ENCODE data around the gene APOC1. TPM values are rescaled to one million over a fixed set of nuclear protein-coding genes. Genes with fewer than 3 reads are reported as not detected.

Gene APOC1
- total and polyA plus RNA-seq, 5 donors from 2014 or later, result not detected

- Histone ChIP-seq H3K9me3 (ENCODE audit: control insufficient read depth in 2 of 2, low read length in 2 of 2) (no peaks in the 10 kb centered on the region), H3K27ac (ENCODE audit: insufficient read depth, low read length, poor library complexity, severe bottlenecking) (peak within 1 kb of the TSS; percentile 98), H3K27me3 (ENCODE audit: control insufficient read depth, insufficient read depth, low read length) (no peaks in the 10 kb centered on the region), H3K4me3 (ENCODE audit: low read depth, low read length) (peak within 1 kb of the TSS; percentile 96), H3K4me1 (ENCODE audit: control insufficient read depth, insufficient read depth, low read length, poor library complexity, severe bottlenecking) (peaks cover 19% of the 10 kb centered on the region), H3K36me3 (ENCODE audit: control insufficient read depth, insufficient read depth, low read length) (peaks cover 29% of the 10 kb centered on the region)
- Mint-ChIP-seq H3K27me3 (peaks cover 9% of the 10 kb centered on the region), H3K4me3 (peak within 1 kb of the TSS; percentile 86 to 94 (median 91)), H3K4me1 (peaks cover 0 to 44% (median 26%) of the 10 kb centered on the region in 4 donors), H3K27ac (peak within 1 kb of the TSS; percentile 91 to 97 (median 92)), H3K9me3 (peaks cover 0 to 2% (median 0%) of the 10 kb centered on the region in 7 donors), H3K36me3 (peaks cover 23% of the 10 kb centered on the region)
- ATAC-seq (ENCODE audit: low read depth in 2 of 2) (no peak), DNase-seq (peak in 2 of 3 donors; percentile 28 to 100)
Measured at GRCh38 chr19:44891016-44891882, 23.2 kb upstream of the APOC1 start, which contains the start of gene TOMM40. TSS of gene TOMM40 (plus strand) at chr19:44891254. CDS start at chr19:44891416, 162 bp downstream.

- peaks cover 0 to 46% (median 26%) of the 10 kb centered on the region in 4 donors for H3K4me1 Mint-ChIP-seq
- Histone ChIP-seq H3K27me3 (ENCODE audit: control insufficient read depth, insufficient read depth, low read length) (no peaks in the 10 kb centered on the region), H3K27ac (ENCODE audit: insufficient read depth, low read length, poor library complexity, severe bottlenecking) (no peak overlapping the region), H3K4me1 (ENCODE audit: control insufficient read depth, insufficient read depth, low read length, poor library complexity, severe bottlenecking) (peaks cover 19% of the 10 kb centered on the region), H3K36me3 (ENCODE audit: control insufficient read depth, insufficient read depth, low read length) (peaks cover 41% of the 10 kb centered on the region), H3K9me3 (ENCODE audit: control insufficient read depth in 2 of 2, low read length in 2 of 2) (no peaks in the 10 kb centered on the region), H3K4me3 (ENCODE audit: low read depth, low read length) (no peak overlapping the region)
- no peak for DNase-seq
- H3K9me3 Mint-ChIP-seq, result peaks cover 0 to 2% (median 0%) of the 10 kb centered on the region in 7 donors
- peak overlapping the region; percentile 72 to 94 (median 88) for H3K4me3 Mint-ChIP-seq
- H3K27me3 Mint-ChIP-seq, result peaks cover 6% of the 10 kb centered on the region
- no peak for ATAC-seq (ENCODE audit: low read depth in 2 of 2)
- H3K27ac Mint-ChIP-seq, result peak overlapping the region in 2 of 3 donors; percentile 89 to 92
- peaks cover 28% of the 10 kb centered on the region for H3K36me3 Mint-ChIP-seq
Measured at GRCh38 chr19:44892932-44893331, 21.5 kb upstream of the APOC1 start.

GRCh38 chr19:44893332-44894051, 20.9 kb upstream of the APOC1 start:
- Histone ChIP-seq H3K27ac (ENCODE audit: insufficient read depth, low read length, poor library complexity, severe bottlenecking) (no peak overlapping the region), H3K36me3 (ENCODE audit: control insufficient read depth, insufficient read depth, low read length) (peaks cover 46% of the 10 kb centered on the region), H3K4me1 (ENCODE audit: control insufficient read depth, insufficient read depth, low read length, poor library complexity, severe bottlenecking) (peaks cover 19% of the 10 kb centered on the region), H3K4me3 (ENCODE audit: low read depth, low read length) (no peak overlapping the region), H3K27me3 (ENCODE audit: control insufficient read depth, insufficient read depth, low read length) (no peaks in the 10 kb centered on the region), H3K9me3 (ENCODE audit: control insufficient read depth in 2 of 2, low read length in 2 of 2) (no peaks in the 10 kb centered on the region)
- Mint-ChIP-seq H3K27me3 (peaks cover 5% of the 10 kb centered on the region), H3K9me3 (peaks cover 0 to 2% (median 0%) of the 10 kb centered on the region in 7 donors), H3K4me1 (peaks cover 0 to 44% (median 26%) of the 10 kb centered on the region in 4 donors), H3K36me3 (peaks cover 31% of the 10 kb centered on the region), H3K27ac (no peak overlapping the region), H3K4me3 (peak overlapping the region; percentile 72 to 93 (median 86))
- DNase-seq (no peak), ATAC-seq (ENCODE audit: low read depth in 2 of 2) (no peak)

- H3K36me3 ChIP-seq (ENCODE audit: control insufficient read depth, insufficient read depth, low read length), result peaks cover 46% of the 10 kb centered on the region
- no peaks in the 10 kb centered on the region for H3K27me3 ChIP-seq (ENCODE audit: control insufficient read depth, insufficient read depth, low read length)
- no peak for DNase-seq
- Mint-ChIP-seq H3K9me3 (peaks cover 0 to 2% (median 0%) of the 10 kb centered on the region in 7 donors), H3K36me3 (peaks cover 31% of the 10 kb centered on the region), H3K4me3 (peak overlapping the region in 2 of 4 donors; percentile 13 to 21), H3K4me1 (peaks cover 0 to 42% (median 24%) of the 10 kb centered on the region in 4 donors), H3K27me3 (peaks cover 5% of the 10 kb centered on the region), H3K27ac (no peak overlapping the region)
- ATAC-seq (ENCODE audit: low read depth in 2 of 2), result no peak
- H3K4me1 ChIP-seq (ENCODE audit: control insufficient read depth, insufficient read depth, low read length, poor library complexity, severe bottlenecking), result peaks cover 19% of the 10 kb centered on the region
- H3K9me3 ChIP-seq (ENCODE audit: control insufficient read depth in 2 of 2, low read length in 2 of 2), result no peaks in the 10 kb centered on the region
- H3K4me3 ChIP-seq (ENCODE audit: low read depth, low read length), result no peak overlapping the region
- H3K27ac ChIP-seq (ENCODE audit: insufficient read depth, low read length, poor library complexity, severe bottlenecking), result no peak overlapping the region
Measured at GRCh38 chr19:44894052-44894400, 20.4 kb upstream of the APOC1 start.

- Mint-ChIP-seq H3K4me1 (peaks cover 0 to 40% (median 22%) of the 10 kb centered on the region in 4 donors), H3K4me3 (peak overlapping the region in 2 of 4 donors; percentile 45 to 87), H3K27ac (peak overlapping the region in 1 of 3 donors; percentile 38), H3K36me3 (peaks cover 31% of the 10 kb centered on the region), H3K27me3 (peaks cover 5% of the 10 kb centered on the region), H3K9me3 (peaks cover 0 to 1% (median 0%) of the 10 kb centered on the region in 7 donors)
- no peak for DNase-seq
- Histone ChIP-seq H3K27ac (ENCODE audit: insufficient read depth, low read length, poor library complexity, severe bottlenecking) (no peak overlapping the region), H3K4me1 (ENCODE audit: control insufficient read depth, insufficient read depth, low read length, poor library complexity, severe bottlenecking) (peaks cover 13% of the 10 kb centered on the region), H3K27me3 (ENCODE audit: control insufficient read depth, insufficient read depth, low read length) (no peaks in the 10 kb centered on the region), H3K4me3 (ENCODE audit: low read depth, low read length) (no peak overlapping the region), H3K9me3 (ENCODE audit: control insufficient read depth in 2 of 2, low read length in 2 of 2) (no peaks in the 10 kb centered on the region), H3K36me3 (ENCODE audit: control insufficient read depth, insufficient read depth, low read length) (peaks cover 46% of the 10 kb centered on the region)
- ATAC-seq (ENCODE audit: low read depth in 2 of 2), result no peak
Measured at GRCh38 chr19:44894946-44895345, 19.5 kb upstream of the APOC1 start.

GRCh38 chr19:44897835-44898234, 16.6 kb upstream of the APOC1 start:
- Histone ChIP-seq H3K27ac (ENCODE audit: insufficient read depth, low read length, poor library complexity, severe bottlenecking) (no peak overlapping the region), H3K4me1 (ENCODE audit: control insufficient read depth, insufficient read depth, low read length, poor library complexity, severe bottlenecking) (no peaks in the 10 kb centered on the region), H3K27me3 (ENCODE audit: control insufficient read depth, insufficient read depth, low read length) (no peaks in the 10 kb centered on the region), H3K4me3 (ENCODE audit: low read depth, low read length) (no peak overlapping the region), H3K9me3 (ENCODE audit: control insufficient read depth in 2 of 2, low read length in 2 of 2) (no peaks in the 10 kb centered on the region), H3K36me3 (ENCODE audit: control insufficient read depth, insufficient read depth, low read length) (peaks cover 62% of the 10 kb centered on the region)
- peaks cover 0 to 22% (median 6%) of the 10 kb centered on the region in 4 donors for H3K4me1 Mint-ChIP-seq
- H3K27me3 Mint-ChIP-seq, result no peaks in the 10 kb centered on the region
- no peak overlapping the region for H3K27ac Mint-ChIP-seq
- DNase-seq, result no peak
- ATAC-seq (ENCODE audit: low read depth in 2 of 2), result no peak
- H3K9me3 Mint-ChIP-seq, result no peaks in the 10 kb centered on the region
- H3K36me3 Mint-ChIP-seq, result peaks cover 26% of the 10 kb centered on the region
- peak overlapping the region in 1 of 4 donors; percentile 56 for H3K4me3 Mint-ChIP-seq

- Mint-ChIP-seq H3K27ac (peak overlapping the region in 1 of 3 donors; percentile 66), H3K36me3 (peaks cover 14% of the 10 kb centered on the region), H3K27me3 (peaks cover 10% of the 10 kb centered on the region), H3K4me1 (peaks cover 0 to 10% (median 2%) of the 10 kb centered on the region in 4 donors), H3K4me3 (no peak overlapping the region), H3K9me3 (no peaks in the 10 kb centered on the region)
- Histone ChIP-seq H3K4me3 (ENCODE audit: low read depth, low read length) (no peak overlapping the region), H3K36me3 (ENCODE audit: control insufficient read depth, insufficient read depth, low read length) (peaks cover 44% of the 10 kb centered on the region), H3K9me3 (ENCODE audit: control insufficient read depth in 2 of 2, low read length in 2 of 2) (no peaks in the 10 kb centered on the region), H3K27ac (ENCODE audit: insufficient read depth, low read length, poor library complexity, severe bottlenecking) (no peak overlapping the region), H3K27me3 (ENCODE audit: control insufficient read depth, insufficient read depth, low read length) (no peaks in the 10 kb centered on the region), H3K4me1 (ENCODE audit: control insufficient read depth, insufficient read depth, low read length, poor library complexity, severe bottlenecking) (no peaks in the 10 kb centered on the region)
- no peak for DNase-seq
- ATAC-seq (ENCODE audit: low read depth in 2 of 2), result no peak
Measured at GRCh38 chr19:44900328-44901244, 13.8 kb upstream of the APOC1 start.

Measured in CD4-positive, CD25-positive, alpha-beta regulatory T cell (primary cell).